SK-N-SH treated with all-trans-retinoic acid at 6 μM for 48 hours (cell line): ENCODE results near the gene ZNF618.

ENCODE experiments used
- ESRRG ChIP-seq: fragments of 250-450 bp; sonication (Bioruptor Pico); IDR thresholded peaks from 2 replicates; pipeline ENCODE4 v1.6.1; 2021; ENCODE audit warnings: mild to moderate bottlenecking
- PATZ1 ChIP-seq: fragments of 250-450 bp; sonication (Bioruptor Pico); IDR thresholded peaks from 2 replicates; pipeline ENCODE4 v1.8.0; 2020; ENCODE audit warnings: mild to moderate bottlenecking, moderate library complexity, borderline replicate concordance
- POU6F1 ChIP-seq: fragments of 250-450 bp; sonication (Bioruptor Pico); IDR thresholded peaks from 2 replicates; pipeline ENCODE4 v1.8.0; 2021; ENCODE audit warnings: low read depth, mild to moderate bottlenecking, moderate library complexity, borderline replicate concordance
- ZNF565 ChIP-seq: fragments of 450-650 bp; formaldehyde crosslinking; conservative IDR thresholded peaks from 2 replicates; pipeline ENCODE4 v1.5.0; 2020; ENCODE audit warnings: low read depth, mild to moderate bottlenecking, moderate library complexity
- ZNF8 ChIP-seq: fragments of 450-650 bp; formaldehyde crosslinking; IDR thresholded peaks from 2 replicates; pipeline ENCODE4 v1.5.0; 2020; ENCODE audit warnings: mild to moderate bottlenecking, moderate library complexity

- TF ChIP-seq POU6F1 (CRISPR knock-in tag) (no peak), PATZ1 (CRISPR knock-in tag) (no peak), ESRRG (CRISPR knock-in tag) (no peak), ZNF565 (CRISPR knock-in tag) (no peak), ZNF8 (no peak)
Observed at GRCh38 chr9:114093761-114094505, 217.8 kb downstream of the ZNF618 start.
